HG03045 (cell line): ENCODE data around the gene SLC5A9.
"Not testable (repeated sequence)": the region's sequence is repeated elsewhere in the genome, so short reads cannot be mapped to it uniquely, and the experiment has no call there.

Experiments
- ATAC-seq: cut with Tn5 transposase; IDR thresholded peaks from one replicate; pipeline ENCODE4 v1.9.1; 2021; ENCODE audit warnings: mild to moderate bottlenecking, moderate library complexity; ENCODE audit not compliant: unreplicated experiment

The SLC5A9 gene

DNA sequence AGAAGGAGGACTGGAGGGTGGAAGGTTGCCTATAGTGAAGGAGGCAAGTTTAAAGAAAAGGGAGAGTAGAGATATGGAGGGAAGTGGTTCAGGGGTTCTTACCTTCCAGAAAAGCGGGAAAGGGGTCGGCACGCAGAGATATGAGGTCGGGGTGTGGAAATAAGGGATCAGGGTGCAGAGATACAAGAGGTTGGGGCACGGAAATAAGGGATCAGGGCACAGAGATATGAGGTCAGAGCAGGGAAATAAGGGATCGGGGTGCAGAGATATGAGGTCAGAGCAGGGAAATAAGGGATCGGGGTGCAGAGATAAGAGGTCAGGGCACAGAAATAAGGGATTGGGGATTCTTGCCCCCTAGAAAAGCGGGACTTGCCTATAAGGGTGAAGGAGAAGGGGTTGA lies 9.1 kb upstream of the SLC5A9 start:
- not testable (repeated sequence) for ATAC-seq

DNA sequence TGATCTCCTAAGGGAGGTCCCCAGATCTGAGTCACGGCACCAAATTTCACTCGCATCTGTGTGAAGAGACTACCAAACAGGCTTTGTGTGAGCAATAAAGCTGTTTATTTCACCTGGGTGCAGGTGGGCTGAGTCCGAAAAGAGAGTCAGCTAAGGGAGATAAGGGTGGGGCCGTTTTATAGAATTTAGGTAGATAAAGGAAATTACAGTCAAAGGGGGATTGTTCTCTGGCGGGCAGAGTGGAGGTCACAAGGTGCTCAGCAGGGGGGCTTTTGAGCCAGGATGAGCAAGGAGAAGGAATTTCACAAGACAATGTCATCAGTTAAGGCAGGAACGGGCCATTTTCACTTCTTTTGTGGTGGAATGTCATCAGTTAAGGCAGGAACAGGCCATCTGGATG lies 8.2 kb upstream of the SLC5A9 start:
- ATAC-seq, result not testable (repeated sequence)

DNA sequence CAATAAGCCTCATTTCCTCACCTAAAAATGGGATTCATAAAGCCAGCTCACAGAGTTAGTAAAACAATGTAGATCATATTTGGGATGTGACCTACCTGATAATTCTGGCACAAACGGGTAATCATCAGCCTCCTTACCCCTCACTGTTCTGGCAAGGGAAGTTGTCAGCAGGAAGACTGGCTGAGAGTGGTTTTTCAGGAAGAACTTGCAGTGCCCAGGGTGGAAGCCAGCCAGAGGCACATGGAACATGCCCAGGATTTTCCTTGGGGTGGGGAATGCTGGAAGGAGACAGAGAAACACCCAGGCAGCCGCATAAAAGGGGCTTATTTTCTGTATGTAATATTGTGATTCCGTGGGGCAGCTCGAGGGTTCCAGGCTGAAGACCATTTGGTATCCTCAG lies 7.7 kb upstream of the SLC5A9 start:
- no peak for ATAC-seq

DNA sequence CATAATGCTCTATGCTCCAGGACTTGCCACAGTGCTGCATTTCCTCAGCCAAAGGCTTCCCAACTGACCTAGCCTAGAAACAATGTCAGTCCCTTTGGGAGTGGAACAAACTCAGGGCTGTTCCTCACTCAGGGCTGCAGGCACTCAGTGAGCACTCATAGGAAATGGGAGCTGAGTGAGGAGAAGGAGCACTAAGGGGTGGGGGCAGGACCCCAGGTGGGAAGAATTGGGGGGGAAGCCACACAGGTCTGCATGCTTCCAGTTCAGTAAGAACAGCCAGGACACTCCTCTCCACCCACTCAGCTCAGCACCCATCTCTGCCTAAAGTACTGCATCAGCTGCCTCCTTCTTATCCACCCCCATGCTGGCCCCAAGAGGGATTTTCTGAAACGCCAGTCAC lies 7.3 kb upstream of the SLC5A9 start:
- no peak for ATAC-seq

DNA sequence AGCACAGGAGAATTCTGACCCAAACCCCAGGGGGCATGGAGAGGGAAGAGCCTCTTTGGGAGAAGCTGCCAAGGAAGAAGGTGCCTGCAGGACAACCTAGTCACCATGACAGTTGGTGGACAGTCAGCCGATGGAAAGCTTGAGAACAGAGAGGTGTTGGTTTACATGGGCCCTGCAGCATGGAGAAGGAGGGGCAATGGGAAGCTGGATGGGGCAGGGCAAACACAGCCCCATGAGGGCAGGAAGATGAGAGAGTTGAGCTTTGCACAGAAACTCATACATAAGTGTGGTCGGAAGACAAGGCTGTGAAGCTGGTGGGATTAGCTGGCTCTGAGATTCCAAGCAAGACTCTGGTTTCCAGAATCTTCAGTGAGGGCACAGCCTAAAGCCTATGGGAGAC lies 6.6 kb upstream of the SLC5A9 start:
- ATAC-seq, result no peak

DNA sequence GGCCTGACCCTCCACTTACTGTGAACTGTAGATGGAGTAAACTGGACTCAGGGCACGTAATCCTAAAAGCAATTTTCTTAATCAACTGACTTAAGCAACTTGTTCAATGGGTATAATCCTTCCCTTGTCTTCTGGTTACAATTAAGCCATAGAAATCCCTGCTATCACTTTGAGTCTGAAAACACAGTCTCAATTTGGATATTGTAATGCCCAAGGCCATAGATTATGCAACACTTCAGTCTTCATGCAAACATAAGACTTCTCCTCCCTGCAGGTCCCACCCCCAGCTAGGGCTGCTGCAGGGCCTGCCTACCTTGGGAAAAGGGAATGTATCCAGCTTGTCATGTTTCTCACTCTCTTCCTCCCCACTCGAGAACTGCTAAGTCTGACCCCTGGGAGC lies 6.2 kb upstream of the SLC5A9 start:
- no peak for ATAC-seq

DNA sequence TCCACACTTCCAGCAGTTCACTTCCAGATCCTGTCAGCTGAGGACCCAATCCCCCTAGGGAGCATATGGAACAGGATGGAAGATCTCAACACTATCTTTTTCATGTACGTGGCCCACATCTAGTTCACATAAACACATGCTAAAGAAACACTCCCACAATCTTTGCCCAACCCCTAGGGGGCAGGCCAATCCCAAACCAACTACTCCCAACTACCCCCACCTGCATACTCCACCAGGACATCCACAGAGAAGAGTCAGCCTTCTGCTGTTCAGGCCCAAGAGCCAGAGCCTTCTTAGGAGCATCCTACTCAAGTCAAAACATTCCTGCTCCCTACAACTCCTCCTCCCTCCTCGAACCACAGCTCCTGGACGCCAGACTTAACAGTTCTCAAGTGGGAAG lies 5.6 kb upstream of the SLC5A9 start:
- no peak for ATAC-seq

DNA sequence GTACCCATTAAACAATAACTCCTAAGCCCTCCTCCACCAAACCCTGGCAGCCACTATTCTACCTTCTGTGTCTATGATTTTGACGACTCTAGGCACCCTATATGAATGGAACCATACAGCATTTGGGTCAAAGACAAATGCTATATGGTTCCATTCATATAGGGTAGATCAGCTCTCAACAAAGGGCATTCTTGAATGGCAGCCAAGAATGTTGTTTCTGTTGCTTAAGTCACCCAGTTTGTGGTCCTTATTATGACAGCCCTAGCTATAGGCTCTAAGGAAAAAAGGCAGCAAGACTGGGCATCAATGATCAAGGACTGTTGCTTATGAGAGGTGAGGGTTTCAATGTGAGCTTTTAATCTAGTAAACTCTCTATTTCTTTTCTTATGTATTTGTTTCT lies 4.7 kb upstream of the SLC5A9 start:
- ATAC-seq, result no peak

DNA sequence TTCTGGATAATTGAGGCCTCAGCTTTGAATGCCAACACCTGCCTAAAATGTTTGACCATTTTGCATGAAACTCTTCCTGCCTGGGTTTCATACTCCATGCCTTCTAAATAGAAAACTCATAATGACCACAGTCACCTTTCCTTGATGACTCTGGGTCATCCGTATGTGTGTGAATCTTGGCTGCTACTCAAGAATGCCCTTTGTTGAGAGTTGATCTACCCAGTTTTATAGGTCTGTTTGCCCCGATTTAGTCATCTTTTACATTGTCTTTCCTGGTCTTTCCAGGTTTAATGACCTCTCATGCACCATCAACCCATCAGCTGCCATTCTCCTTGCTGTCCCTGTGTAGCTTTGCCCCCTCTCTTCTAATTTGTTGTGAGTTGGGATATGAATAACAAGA lies 2.7 kb upstream of the SLC5A9 start:
- ATAC-seq, result no peak

DNA sequence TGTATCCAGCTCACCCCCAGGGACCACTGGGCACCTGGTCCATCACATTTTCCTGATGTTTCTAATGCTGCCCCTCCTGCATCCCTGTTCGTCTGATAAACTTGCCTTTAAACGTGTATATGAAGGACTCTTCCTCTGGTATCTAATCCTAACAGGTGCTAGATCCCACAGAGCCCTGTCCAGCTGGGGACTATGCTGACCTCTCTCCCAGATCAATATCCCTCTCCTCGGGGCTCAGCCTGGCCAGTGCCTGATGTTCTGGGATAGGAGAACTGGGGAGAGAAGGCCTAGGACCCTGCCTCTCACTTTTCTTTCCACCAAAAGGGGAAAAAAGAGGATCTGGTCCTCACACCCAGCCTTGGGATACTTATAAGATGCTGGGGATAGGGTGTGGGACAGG lies 1.4 kb upstream of the SLC5A9 start:
- no peak for ATAC-seq

DNA sequence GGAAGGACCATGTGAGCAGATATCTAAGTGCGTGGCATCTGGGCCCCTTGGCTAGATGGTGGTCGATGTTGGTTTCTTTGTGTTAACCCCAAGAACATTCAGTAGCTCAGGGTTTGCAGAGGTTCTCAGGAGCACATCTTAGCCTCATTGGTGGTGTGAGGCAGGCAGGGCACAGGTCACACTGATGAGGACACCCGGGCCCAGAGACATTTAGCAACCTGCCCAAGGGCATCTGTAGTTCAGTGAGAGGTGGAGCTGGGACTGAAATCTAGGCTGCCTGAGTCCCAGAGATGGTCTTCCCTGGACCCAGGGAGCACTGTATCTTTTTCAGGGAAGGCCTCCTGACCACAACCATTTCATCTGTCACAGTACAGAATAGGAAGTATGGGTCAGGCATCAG lies 859 bp upstream of the SLC5A9 start:
- no peak for ATAC-seq

DNA sequence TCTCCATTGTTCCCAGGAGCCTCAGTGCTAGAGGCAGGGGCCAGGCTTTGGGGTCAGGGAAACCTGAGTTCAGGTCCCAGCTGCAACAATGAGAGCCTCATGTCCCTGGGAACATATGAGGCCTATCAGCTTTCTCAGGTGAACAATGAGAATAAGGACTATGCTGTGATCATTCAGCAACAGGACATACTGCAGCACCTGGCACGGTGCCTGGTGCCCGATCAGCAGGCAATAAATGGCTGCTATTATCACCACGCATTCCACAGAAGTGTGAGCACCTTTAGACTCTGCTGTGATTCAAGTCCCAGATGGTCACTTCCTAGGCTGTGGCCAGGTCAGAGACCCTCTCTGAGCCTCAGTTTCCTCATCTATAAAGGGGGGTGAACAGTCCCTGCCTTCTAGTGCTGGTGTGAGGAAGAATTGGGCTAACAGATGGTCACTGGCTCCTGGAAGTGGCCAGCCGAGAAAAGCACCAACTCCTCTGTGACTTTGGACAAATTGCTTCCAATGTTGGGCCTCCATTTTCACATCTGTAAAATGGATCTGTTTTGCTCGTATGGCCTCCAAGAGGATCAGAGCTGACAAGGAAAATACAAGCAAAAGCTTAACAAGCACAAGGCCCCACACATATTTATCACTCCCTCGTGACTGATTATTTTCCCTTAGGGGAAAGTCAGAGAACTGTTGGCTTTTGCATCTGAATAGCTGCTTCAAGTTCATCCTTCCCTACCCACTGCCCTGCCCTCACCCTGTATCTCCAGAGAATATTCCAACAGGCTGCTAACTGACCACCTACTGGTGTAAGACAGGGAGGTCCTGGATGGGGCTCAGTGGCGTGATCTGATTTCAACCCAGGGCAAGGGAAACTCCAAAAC lies 1.1 kb downstream of the SLC5A9 start:
- ATAC-seq, result no peak

DNA sequence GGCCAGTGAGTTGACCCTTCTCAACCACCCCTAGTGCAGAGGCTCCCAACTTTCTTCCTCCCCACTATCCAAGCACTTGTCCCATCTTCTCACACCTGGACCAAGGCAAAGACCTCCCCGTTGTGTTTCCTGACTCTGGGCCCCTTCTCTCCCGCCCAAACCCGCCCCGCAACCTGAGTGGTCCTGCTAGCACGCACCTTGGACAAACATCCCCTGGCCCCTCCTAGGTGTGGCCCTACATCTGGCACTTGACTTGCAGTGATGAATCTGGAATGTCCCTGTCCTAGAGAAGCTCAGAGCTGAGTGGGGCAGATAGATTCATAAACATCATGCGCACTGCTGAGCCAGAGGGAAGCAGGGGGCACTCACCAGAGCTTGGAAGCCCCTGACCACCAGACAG lies 2.3 kb downstream of the SLC5A9 start:
- ATAC-seq, result no peak

DNA sequence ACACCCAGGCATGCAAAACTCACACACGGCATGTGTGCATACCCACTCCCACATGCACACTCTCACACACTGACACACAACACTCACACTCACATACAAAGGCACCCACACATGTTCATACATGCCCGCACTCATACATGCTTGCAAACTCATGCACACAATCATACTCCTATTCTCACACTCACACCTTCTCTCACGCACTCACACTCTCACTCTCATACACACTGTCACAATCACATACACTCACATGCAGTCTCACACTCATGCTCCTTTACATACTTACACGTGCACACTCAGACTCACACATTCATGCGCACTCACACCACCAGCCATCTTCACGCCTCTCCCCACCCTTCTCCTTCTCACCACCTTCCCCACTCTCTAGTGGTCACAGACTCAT lies 3.1 kb downstream of the SLC5A9 start:
- ATAC-seq, result no peak

DNA sequence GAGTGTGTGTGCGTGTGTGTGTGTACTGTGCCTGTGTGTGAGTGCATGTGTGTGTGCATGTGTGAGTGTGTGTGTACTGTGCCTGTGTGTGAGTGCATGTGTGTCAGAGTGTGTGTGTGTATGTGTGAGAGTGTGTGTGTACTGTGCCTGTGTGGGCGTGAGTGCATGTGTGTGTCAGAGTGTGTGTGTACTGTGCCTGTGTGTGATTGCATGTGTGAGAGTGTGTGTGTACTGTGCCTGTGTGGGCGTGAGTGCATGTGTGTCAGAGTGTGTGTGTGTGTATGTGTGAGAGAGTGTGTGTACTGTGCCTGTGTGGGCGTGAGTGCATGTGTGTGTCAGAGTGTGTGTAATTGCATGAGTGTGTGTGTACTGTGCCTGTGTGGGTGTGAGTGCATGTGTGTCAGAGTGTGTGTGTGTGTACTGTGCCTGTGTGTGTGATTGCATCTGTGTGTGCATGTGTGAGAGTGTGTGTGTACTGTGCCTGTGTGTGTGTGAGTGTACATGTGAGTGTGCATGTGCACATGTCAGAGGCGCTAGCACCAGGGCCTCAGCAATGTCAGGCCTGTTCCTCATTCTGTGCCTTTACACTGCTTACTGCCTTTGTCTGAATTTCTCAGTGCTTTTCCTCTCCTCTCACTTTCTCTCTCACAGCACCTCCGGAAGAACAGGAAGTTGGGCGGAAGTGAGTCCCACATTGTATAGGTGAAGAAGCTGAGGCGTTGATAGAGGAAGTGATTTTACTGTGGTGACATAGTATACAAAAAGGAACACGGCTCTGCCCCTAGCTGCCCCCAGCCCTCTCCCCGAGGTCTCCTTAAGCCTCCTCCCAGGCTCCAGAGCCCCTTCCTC lies 4.9 kb downstream of the SLC5A9 start:
- no peak for ATAC-seq

DNA sequence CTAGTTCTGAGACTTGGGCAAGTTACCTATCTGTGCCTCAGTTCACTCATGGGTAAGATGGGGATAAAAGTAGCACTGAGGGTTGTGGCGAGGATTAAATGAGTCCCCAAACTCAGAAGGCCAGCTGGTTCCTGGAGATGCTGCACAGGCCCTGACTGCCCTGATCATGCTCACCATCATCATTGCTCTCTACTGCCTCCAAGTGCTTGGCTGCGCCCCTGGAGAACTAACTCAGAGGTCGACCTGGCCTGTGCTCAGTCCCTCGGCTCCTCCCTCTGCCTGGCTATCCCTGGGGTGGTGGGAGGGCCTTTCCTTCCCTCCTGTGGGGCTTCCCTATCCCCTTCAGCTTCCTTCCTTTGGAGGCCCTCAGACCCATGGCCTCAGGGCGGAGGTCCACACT lies 5.6 kb downstream of the SLC5A9 start:
- no peak for ATAC-seq

DNA sequence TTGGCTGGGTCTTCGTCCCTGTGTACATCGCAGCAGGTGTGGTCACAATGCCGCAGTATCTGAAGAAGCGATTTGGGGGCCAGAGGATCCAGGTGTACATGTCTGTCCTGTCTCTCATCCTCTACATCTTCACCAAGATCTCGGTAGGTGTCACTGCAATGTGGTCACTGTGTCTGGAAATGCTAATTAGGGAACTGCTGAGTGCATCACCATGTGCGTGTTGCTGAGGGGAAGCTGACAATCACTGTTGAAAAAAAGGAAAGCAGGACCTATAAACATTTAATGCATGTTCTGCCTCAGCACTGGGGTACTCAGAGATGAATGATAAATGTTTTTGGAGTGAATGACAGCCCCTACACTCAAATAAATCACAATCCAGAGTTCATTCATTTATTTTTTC lies 6.8 kb downstream of the SLC5A9 start:
- ATAC-seq, result no peak

DNA sequence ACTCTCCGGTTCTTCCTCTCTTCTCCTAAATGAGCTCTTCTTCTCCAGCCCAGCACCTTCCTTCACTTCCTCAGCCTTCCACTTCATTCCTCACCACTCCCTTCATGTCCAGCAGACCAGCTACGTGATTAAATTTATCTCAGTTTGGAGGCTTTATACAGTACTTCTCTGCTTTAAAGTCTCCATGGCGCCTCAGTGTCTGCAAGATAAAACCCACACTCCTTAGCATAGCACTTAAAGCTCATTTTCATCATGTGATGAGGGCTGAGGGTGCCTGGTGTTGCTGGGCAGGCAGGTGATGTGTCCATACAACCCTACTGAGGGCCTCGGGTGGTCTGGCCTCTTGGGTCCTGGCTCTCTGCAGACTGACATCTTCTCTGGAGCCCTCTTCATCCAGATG lies 7.7 kb downstream of the SLC5A9 start:
- no peak for ATAC-seq

DNA sequence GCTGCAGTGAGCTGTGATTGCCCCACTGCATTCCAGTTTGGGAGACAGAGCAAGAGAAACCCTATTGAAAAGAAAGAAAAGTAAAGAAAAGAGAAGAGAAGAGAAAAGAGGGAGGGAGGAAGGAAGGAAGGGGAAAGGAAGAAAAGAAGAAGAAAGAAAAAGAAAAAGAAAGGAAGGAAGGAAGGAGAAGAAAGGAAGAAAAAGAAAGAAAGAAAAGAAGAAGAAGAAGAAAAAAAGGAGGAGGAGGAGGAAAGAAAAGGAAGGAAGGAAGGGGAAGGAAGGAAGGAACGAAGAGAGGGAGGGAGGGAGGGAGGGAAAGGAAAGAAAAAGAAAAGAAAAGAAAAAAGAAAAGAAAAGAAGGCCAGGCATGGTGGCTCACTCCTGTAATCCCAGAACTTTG lies 10.2 kb downstream of the SLC5A9 start:
- no peak for ATAC-seq

DNA sequence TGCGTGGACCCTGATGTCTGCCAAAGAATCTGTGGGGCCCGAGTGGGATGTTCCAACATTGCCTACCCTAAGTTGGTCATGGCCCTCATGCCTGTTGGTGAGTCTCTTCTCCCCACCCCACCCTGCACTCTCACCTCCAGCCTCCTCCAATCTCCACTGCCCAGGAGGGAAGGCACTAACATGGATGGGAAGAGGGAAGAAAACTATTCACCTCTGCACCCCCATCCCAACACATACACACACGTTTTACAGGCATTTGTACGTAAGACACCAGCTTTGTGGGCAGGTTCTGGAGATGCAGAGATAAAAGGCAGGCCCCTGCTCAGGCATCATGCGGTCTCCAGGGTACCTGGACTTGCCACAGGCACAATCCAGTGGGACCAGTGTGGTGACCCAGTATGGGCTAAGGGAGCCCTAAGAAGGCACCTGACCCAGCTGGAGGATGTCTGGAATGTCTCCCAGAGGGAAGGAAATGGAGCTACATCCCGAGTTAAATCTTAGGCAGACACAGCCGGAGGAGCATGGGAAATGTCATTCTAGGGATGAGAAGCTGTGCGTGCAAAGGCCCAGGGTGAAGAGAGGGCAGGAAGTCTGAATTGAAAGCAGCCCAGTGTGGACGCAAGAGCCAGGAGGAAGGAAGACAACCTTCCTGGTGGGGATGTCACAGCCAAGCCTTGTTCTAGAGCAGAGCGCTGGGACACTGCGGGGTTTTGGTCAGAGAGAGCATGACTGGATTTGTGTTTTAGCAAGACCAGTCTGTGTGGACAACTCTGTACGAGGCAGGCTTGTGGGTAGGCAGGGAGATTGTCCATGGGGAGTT lies 11.4 kb downstream of the SLC5A9 start:
- ATAC-seq, result no peak

DNA sequence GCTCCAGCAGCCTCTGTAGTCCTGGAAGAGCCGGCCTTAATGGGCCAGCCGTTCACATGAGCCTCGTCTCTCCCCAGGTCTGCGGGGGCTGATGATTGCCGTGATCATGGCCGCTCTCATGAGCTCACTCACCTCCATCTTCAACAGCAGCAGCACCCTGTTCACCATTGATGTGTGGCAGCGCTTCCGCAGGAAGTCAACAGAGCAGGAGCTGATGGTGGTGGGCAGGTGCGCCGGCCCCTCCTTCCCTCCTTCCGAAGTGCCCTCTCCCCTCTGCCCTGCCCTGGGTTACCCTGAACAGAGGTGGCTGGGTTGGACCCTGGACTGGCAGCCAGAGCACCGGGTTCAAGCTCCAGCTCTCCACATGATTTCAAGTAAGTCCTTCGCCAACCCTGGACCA lies 13.1 kb downstream of the SLC5A9 start:
- ATAC-seq, result no peak
